Measurements from ENCODE around the gene GNB1. TPM values are rescaled to one million over a fixed set of nuclear protein-coding genes. Genes with fewer than 3 reads are reported as not detected.

The GNB1 gene
- total RNA-seq, 1 donor from 2014 or later = 328 TPM

GRCh38 chr1:1778663-1779319, 112.1 kb downstream of the GNB1 start:
- H3K4me3 ChIP-seq = peak overlapping the region; percentile 86
- intact Hi-C loops (cut with DNase I) = no loop called here
- peaks cover 79% of the 10 kb centered on the region for H3K4me1 ChIP-seq
- H3K9me3 ChIP-seq = no peaks in the 10 kb centered on the region
- H3K27ac ChIP-seq = peak overlapping the region; percentile 82
- DNase-seq = peak; percentile 97
- H3K27me3 ChIP-seq = no peaks in the 10 kb centered on the region
- no peaks in the 10 kb centered on the region for H3K36me3 ChIP-seq
- peak; percentile 76 for ATAC-seq
- TF ChIP-seq, protein P1, sequence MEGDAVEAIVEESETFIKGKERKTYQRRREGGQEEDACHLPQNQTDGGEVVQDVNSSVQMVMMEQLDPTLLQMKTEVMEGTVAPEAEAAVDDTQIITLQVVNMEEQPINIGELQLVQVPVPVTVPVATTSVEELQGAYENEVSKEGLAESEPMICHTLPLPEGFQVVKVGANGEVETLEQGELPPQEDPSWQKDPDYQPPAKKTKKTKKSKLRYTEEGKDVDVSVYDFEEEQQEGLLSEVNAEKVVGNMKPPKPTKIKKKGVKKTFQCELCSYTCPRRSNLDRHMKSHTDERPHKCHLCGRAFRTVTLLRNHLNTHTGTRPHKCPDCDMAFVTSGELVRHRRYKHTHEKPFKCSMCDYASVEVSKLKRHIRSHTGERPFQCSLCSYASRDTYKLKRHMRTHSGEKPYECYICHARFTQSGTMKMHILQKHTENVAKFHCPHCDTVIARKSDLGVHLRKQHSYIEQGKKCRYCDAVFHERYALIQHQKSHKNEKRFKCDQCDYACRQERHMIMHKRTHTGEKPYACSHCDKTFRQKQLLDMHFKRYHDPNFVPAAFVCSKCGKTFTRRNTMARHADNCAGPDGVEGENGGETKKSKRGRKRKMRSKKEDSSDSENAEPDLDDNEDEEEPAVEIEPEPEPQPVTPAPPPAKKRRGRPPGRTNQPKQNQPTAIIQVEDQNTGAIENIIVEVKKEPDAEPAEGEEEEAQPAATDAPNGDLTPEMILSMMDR (IDR thresholded peaks at IDR 0.05) = peak; percentile 28

DNA sequence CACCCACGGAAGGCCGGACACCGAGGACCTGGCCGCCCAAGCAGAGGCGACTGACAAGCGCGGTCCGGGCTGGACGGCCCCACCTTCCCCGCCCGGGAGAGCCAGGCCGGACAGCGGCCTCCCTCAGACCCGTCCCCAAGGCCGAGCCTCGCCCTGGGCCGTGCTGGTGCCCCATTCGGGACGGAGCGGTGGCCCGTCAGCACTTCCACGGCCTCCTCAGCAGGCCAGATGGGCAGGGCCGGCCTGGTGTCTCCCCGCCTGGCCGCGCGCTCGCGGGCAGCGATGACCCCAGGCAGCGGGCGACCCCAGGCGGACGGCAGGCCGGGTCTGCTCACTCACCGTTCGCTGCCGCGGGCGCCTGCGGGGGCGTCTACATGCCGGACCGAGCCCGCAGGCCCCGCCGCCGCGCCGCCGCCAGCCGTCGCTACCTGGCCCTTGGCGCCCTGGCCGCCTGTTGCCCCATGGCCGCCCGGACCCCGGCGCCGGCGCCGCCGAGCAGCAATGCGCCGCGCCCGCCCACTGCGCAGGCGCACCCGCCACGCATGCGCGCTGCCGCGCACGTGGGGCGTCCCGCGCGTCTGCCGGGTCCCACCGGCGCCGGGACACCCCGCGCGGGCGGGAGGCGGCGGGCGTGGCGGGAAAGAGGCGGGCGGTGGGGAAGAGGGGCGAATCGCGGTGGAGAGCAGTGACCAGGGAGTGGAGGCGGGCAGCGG, 112.8 kb downstream of the GNB1 start, which contains the start of gene NADK:
NADK (minus strand) TSS at position 521 of the 713 bp plus-strand sequence. CDS start 13,064 bp downstream, outside the sequence.
- intact Hi-C loops (cut with DNase I) = no loop called here
- H3K36me3 ChIP-seq = no peaks in the 10 kb centered on the region
- H3K4me3 ChIP-seq = peak within 1 kb of the TSS; percentile 86
- ATAC-seq (peak; percentile 59), DNase-seq (peak; percentile 90)
- H3K27ac ChIP-seq = peak within 1 kb of the TSS; percentile 86
- no peaks in the 10 kb centered on the region for H3K9me3 ChIP-seq
- no peaks in the 10 kb centered on the region for H3K27me3 ChIP-seq
- peaks cover 72% of the 10 kb centered on the region for H3K4me1 ChIP-seq
- TF ChIP-seq, protein P1 (IDR thresholded peaks at IDR 0.05) = no peak

- no peaks in the 10 kb centered on the region for H3K9me3 ChIP-seq
- DNase-seq (no peak), ATAC-seq (no peak)
- intact Hi-C loops (cut with DNase I) = no loop called here
- H3K4me1 ChIP-seq = peaks cover 67% of the 10 kb centered on the region
- H3K4me3 ChIP-seq = peak overlapping the region; percentile 86
- H3K27ac ChIP-seq = peak overlapping the region; percentile 86
- TF ChIP-seq, protein P1 (IDR thresholded peaks at IDR 0.05) = no peak
- H3K36me3 ChIP-seq = peaks cover 3% of the 10 kb centered on the region
- no peaks in the 10 kb centered on the region for H3K27me3 ChIP-seq
Measured at GRCh38 chr1:1777583-1777899, 113.3 kb downstream of the GNB1 start.

DNA sequence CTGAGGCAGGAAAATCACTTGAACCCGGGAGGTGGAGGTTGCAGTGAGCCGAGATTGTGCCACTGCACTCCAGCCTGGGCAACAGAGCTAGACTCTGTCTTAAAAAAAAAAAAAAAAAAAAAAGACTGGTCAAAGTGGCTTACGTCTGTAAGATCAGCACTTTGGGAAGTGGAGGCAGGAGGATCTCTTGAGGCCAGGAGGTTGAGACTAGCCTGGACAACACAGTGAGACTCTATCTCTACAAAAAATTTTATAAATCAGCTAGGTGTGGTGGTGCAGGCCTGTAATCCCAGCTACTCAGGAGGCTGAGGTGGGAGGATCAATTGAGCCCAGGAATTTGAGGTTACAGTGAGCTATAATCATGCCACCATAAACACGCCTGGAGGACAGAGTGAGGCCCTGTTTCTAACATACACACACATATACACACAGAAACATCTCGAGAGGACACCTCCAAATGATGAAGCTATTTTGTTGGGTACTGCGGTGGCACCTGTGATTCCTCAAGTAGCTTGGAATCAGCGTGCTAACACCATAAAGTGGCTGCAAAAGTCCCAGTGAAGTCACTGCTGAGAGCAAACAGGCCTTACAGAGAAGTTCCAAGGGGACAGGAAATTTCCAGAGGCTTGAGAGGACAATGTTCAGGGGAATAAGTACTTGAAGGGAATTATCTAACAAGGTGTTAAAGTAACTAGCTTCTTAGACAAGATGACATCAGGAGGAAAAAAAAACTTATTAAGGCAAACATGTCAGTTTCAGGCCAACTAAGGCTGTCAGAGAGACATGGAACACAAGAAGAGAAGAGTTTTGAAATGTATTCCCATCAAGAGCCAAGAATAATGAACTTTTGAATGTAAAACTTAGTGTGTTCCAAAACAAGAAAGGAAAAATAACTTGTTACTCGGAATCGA, 114.0 kb downstream of the GNB1 start:
- TF ChIP-seq, protein P1 (IDR thresholded peaks at IDR 0.05) = no peak

DNA sequence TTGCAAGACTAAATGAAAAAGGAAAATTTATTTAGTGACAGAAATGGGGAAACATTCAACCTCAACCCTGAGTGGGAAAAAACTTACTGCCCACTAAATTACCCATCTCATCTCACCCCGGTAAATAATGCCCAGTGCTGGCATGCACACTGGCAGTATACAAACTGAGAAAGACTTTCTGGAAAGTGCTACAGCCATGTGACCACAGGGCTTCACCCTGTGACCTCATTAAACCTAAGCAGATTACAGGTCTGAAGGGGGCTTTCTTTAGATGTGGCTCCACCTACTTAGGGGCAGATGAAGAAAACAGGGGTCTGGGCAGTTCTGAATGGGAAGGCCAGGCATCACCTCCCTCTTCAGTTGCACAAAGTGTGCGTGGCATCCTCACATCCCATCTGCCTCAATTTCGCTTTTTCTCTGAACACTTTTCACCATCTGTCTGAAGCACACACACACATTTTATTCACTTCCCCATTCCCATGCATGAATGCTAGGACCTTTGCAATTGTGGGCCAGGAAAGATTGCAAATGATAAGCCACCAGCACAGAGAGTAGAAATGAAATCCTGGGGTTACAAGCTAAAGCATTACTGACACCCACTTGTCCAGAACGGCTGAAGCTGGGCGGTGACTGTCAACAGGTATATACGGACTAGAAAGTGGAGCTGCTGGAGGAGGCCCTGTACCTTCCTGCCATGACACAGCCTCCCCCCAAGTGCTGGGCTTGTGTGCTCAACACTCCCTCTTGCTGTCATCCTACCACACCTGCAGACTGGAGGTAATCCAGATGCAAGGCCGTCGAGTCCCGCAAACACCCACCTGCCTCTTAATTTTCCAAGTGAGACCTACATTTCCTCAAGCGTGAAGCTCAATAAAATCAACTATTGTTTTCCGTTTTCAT, 115.3 kb downstream of the GNB1 start:
- H3K36me3 ChIP-seq = peaks cover 12% of the 10 kb centered on the region
- DNase-seq (no peak), ATAC-seq (no peak)
- H3K4me3 ChIP-seq = no peak overlapping the region
- no peaks in the 10 kb centered on the region for H3K9me3 ChIP-seq
- TF ChIP-seq, protein P1 (IDR thresholded peaks at IDR 0.05) = no peak
- H3K27me3 ChIP-seq = no peaks in the 10 kb centered on the region
- intact Hi-C loops (cut with DNase I) = no loop called here
- peaks cover 47% of the 10 kb centered on the region for H3K4me1 ChIP-seq
- H3K27ac ChIP-seq = peak overlapping the region; percentile 86

More for the DNA sequence above, 114.0 kb downstream of the GNB1 start:
- H3K27ac ChIP-seq = peak overlapping the region; percentile 86
- ATAC-seq = no peak
- H3K4me3 ChIP-seq = peak overlapping the region; percentile 86
- H3K36me3 ChIP-seq = peaks cover 9% of the 10 kb centered on the region
- H3K9me3 ChIP-seq = no peaks in the 10 kb centered on the region
- intact Hi-C loops (cut with DNase I) = no loop called here
- H3K27me3 ChIP-seq = no peaks in the 10 kb centered on the region
- no peak for DNase-seq
- peaks cover 61% of the 10 kb centered on the region for H3K4me1 ChIP-seq
